SH-SY5Y (cell line): Measurements from ENCODE around the gene BOK.

Source experiments
- GATA2 ChIP-seq: IDR thresholded peaks from 2 replicates; pipeline ENCODE4 v1.6.1; 2011; ENCODE audit warnings: mild to moderate bottlenecking, low read depth, low read length
- GATA3 ChIP-seq: IDR thresholded peaks from 2 replicates; pipeline ENCODE4 v1.6.1; 2011; ENCODE audit warnings: low read depth, mild to moderate bottlenecking, low read length, moderate library complexity

The BOK gene

DNA sequence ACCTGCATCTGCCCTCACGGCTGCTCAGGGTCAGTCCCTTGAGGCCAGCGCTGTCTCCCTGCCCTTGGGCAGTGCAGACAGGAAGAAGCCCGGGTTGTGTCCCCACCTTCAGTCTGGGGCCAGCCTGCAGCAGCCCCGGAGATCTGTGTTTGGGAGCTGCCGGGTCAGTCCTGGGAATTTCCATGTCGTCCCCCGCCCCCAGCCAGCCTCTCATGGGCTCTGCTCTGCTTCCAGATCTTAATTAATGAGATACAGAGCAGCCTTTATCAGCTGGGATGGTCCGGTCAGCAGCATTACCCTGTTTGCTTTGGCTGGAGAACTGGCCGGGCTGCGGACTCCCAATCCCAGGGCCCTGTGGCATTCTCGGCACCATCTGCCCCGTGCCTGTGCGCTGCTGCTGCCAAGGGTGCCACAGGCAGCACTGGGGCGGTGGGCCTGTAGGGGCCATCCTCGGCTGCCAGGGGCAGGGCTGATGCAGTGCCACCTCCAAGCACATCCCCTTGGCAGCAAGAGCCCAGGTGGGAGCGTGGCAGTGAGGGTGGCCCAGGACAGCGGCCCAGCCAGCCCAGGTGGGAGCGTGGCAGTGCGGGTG, 2.4 kb downstream of the BOK start:
- TF ChIP-seq GATA3 (no peak), GATA2 (peak; percentile 96)

DNA sequence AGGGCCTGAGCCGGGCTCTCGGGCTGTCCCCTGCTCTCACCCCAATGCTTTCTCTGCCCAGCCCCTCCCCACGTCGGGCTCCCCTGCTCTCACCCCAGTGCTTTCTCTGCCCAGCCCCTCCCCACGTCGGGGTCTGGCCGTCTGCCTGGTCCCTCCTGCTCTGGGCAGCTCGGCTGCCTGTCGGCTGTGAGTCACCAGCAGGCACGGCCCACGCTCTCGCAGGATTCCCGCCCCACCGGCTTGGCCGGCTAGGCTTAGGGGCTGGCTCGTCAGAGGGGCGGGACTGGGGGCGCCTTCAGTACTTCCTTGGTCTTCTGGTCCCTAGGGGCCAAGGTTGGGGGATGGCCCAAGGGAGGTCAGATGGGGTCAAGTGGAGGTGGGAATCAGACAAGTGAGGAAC, 3.3 kb downstream of the BOK start:
- no peak for TF ChIP-seq GATA3
- TF ChIP-seq GATA2 = no peak

DNA sequence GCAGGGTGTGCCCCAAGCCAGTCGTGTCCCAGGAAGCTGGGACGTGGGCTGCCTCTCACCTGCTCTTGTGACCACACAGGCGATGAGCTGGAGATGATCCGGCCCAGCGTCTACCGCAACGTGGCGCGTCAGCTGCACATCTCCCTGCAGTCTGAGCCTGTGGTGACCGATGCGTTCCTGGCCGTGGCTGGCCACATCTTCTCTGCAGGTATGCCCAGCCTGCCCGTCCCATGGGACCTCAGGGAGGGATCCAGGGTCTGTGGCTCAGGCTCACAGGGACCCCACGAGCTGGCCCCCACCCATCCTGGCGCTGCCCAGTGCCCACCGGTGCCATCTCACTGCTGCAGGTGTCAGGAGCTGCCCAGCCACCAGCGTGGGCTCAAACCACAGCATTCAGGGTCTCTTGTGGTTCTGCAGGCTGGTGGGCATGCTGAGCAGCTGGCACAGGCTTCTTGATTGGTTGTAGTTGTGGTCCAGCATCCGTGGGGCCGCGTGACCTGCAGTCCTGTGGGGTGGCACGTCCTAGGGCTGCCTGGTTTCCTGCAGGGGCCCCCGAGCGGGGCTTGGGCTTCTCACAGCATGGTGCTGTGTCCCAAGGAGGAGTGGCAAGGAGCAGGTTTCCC, 3.8 kb downstream of the BOK start:
- no peak for TF ChIP-seq GATA3
- TF ChIP-seq GATA2 = no peak

DNA sequence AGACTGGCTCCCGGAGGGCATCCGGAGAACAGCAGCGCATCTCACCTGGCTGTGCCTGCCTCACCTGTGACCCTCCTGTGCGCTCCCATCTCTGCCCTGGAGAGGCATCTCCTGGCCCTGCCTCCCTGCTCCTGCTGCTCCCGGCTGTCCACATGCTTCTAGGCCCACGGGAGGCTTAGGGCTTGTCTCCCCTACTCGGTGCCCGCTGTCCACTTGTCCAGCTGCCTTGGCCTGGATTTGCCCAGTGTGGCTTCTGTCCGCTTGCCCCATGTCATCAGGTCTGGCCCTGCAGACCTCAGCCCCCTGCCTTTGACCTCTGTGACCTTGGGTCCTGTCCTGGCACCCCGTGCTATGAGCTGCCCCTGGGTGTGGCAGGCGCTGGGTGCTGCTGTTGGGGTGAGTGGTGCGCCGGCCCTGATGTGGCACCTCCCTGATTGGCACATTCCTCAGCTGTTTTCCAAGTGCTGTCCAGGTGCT, 4.5 kb downstream of the BOK start:
- TF ChIP-seq GATA3 = no peak
- TF ChIP-seq GATA2 = no peak

DNA sequence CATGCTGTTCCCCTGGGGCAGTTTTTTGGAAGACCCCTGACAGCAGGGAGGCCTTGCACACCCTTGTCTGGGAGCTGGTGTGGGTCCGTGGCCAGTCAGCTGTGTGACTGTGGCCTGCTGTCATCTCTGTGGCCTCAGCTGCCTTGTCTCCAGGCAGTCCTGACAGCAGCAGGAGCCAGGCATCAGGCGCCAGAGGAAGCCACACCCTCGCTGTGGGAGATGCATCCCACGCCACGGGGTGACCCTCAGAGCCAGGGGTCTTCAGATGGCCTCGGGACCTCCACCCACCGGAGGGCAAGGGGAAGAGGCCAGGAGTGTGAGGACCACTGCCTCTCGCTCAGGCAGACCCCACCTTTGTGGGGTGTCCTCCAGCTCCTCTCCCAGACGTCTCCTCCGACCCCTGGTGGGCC, 5.0 kb downstream of the BOK start:
- no peak for TF ChIP-seq GATA3

DNA sequence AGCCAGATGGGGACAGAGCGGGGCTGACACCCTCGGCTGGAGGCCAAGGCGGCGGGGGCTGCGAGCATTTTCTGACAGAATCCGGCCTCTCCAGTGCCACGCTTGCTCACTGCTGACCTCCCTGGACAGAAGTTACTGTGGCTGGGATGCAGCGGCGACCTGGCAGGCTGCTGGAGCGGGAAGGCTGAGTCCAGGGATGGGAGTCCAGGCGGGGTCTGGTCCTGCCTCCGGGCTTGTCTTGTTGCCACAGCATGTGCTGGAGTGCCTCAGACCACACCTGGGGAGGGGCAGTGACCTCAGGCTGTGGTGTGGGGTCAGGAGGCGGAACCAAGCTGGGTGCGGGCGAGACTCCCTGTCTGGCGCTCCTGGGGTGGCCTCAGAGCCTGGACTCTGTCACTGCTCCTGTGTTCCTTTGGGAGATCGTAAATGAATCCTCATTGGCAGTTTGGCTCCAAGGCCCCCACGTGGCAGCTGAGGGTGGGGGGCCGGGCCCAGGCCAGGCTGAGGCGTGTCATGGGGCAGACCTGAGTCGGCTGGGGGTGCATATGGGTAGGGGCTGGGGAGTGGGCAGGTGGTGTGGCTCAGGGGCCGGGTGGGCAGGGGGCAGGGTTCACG, 5.5 kb downstream of the BOK start:
- TF ChIP-seq GATA3 (no peak), GATA2 (no peak)

DNA sequence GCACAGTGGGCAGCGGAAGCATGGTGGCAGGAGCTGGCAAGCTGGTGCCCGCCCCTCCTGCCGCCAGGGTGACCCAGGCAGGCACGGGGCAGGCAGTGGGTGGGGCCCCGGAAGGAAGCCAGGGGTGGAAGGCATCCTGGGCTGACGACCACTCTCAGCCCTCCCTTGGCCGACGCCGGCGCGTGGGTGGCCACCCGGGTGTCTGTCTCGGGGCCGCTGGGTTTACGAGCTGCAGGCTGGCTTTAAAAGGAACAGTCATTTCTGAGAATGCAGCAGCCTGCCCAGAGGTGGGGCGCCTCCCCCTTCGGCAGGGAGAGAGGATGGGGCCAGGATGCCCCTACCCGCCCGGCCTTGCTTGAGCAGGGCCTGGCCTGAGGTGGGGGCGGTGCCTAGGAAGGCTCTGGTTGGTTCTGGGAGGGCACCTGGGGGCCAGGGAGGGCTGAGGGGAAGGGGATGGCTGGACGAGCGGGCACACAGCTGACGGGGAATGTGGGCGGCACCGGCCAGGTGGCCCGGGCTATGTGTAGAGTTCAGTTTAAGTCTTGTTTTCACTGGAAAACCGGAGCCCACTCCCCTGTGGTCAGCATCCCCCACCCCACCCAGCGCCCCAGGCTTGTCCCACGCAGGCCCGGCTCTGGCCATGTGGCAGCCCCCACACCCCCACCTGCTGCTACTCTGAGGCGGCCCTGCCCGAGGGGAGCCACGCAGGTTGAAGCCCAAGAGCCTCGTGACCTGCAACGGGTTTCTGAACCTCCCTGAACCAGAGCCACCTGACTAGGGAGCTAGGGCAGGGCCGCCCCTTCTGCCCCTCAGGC, 6.3 kb downstream of the BOK start:
- TF ChIP-seq GATA3 (no peak), GATA2 (no peak)

DNA sequence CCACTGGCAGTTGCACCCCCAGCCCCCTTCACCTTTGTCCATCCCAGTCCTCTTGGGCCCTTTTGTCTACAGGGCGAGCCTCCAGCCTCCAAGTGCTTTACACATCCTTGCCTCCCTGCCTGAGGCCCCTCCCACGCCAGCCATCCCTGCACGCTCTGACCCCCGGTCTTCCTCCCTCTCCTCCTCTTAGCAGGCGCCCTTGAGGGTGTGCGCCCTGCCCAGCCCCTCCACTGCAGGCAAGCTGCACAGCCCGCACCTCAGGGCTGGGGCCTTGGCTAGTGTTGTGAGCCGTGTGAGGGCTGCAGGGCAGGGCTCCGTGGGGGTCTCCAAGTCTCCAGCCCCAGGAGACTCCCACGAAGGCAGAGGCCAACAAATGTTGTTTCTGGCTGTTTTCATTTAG, 6.9 kb downstream of the BOK start:
- TF ChIP-seq GATA2 (no peak), GATA3 (no peak)

DNA sequence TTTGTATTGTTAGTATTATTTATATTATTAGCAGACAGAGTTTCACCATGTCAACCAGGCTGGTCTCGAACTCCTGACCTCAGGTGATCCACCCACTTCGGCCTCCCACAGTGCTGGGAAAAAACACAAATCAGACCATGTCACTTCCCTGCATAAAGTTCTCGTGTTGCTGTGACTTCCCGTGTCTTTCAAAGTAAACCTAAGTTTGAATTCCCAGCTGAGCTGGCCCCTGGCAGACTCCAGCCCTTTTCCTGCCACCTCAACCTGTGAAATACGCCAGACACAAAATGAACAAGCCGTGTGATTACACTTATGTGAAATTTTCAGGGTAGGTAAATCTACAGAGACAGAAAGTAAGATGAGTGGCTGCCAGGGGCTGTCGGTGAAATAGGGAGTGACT, 7.9 kb downstream of the BOK start:
- TF ChIP-seq GATA2 = no peak
- no peak for TF ChIP-seq GATA3

DNA sequence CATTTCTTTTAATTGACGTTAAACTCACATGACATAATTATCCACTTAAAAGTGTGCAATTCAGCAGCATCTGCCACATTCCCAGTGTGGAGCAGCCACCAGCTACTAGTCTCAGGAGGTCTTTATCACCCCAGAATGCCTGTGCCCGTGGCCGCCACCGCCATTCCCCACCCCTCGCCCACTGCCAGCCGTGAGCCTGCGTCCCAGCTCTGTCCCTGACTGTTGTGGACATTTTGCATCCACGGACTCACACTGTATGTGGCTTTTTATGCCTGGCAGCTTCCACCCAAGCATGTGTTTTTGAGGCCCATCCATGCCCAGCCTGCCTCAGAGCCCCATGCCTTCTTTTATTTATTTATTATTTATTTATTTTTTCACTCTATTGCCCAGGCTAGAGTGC, 9.2 kb downstream of the BOK start:
- no peak for TF ChIP-seq GATA2
- no peak for TF ChIP-seq GATA3

DNA sequence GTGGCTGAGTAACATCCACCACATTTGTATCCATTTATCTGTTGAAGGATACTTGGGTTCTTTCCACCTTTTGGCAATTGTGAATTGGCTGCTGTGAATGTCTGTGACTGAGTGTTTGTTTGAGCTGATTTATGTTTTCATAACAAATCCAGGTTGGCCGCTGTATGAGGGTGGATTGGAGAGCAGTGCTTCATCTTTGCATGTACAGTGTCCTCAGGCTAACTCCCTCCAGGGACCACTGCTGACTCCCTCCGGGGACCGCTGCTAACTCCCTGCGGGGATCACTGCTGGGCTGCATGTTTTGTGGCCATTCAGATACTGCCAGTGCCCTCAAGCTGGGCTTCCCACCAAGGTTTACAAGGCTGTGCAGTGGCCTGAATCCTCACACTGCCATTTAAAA, 10.2 kb downstream of the BOK start:
- no peak for TF ChIP-seq GATA2
- TF ChIP-seq GATA3 = no peak

DNA sequence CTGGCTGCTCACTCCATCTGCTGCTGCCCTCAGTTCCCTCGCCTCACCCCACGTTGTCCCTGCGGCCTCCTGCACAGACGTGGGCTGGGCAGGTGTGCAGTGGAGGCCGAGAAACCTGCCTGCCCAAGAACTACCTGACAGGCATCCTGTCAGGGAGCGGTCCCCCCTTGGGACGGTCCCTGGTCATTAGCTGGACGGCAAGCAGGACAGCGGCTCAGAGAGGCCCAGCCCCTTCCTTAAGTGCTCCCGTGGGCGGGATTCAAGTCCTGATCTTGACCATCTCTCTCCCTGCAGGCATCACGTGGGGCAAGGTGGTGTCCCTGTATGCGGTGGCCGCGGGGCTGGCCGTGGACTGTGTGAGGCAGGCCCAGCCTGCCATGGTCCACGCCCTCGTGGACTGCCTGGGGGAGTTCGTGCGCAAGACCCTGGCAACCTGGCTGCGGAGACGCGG, 11.3 kb downstream of the BOK start:
- TF ChIP-seq GATA3 (no peak), GATA2 (no peak)

DNA sequence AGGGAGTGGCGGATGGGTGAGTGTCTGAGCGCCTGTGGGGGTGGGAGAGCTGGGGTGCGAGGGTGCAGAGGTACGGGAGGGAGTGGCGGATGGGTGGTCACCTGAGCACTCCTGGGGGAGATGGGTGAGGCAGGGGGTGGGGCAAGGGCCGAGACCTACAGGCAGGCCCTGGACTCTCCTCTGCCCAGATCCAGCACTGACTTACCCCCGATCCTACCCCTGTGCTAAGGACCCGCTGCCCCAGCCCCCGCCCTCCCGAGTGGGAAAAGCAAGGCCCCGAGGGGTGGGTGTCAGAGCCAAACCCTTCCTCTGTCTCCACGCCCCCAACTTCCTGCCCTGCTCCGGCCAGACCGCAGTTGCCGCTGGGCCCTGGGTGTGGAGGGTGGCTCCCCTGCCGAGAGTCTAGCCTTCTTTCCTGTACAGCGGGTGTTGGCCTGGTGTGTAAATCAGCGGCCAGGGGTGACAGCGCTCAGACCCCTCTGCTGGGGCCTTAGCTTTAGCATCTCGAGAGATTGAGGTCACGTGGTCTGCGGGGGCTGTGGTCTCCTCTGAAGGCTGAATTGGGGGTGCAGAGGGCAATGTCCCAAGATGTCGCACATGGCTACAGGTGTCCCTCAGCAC, 12.5 kb downstream of the BOK start:
- no peak for TF ChIP-seq GATA3
- TF ChIP-seq GATA2 = no peak

DNA sequence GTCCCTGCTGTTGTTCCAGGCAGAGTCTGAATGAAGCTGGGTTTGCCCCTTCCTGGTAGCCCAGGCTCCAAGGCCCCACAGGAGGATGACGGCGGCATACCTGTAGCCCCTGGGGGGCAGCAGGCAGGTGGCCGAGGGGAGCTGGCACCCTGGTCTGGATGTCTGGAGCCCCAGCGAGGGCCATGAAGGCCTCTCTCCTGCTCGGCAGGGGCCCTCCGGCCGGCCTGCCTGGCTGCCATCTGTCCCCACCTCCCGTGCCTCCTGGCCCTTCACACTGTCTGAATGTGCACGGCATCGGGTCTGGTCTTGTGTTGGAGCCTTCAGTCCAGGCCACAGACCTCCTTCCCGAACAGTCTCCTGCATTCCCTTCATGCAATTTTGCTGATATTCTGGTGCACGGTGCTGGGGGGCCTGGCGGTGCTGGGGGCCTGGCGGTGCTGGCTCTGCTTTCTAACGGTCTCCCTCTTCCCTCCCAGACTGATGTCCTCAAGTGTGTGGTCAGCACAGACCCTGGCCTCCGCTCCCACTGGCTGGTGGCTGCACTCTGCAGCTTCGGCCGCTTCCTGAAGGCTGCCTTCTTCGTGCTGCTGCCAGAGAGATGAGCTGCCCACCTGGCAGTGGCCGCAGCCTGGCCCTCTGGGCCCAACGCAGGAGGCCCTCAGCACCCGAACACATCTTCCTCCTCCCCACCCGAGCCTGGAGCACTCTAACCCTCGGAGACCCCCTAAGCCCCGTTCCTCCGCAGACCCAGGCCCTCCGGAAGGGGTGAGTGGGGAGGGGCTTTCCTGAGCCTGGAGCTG, 13.5 kb downstream of the BOK start:
- TF ChIP-seq GATA2 (no peak), GATA3 (no peak)
